Gastrocnemius medialis (tissue), 4 donors: ENCODE measurements around the gene FPR1.

ENCODE experiments used
- CTCF ChIP-seq, 5 experiments: fragments of 450-650 bp in 3 of 5; fragments of 200-600 bp in 2 of 5; sonication (generic) in 2 of 5; IDR thresholded peaks in 4 of 5; conservative IDR thresholded peaks in 1 of 5; 1 replicate in 4 of 5; 2 replicates in 1 of 5; pipeline ENCODE4 v1.5.1; 2016 to 2019; ENCODE audit warnings: antibody characterized with exemption in 5 of 5, mild to moderate bottlenecking in 3 of 5, moderate library complexity in 3 of 5
- POLR2A ChIP-seq, 2 donors: fragments of 450-650 bp; IDR thresholded peaks; one replicate each; pipeline ENCODE4 v1.6.1; 2017; ENCODE audit warnings: antibody characterized with exemption in 2 of 2, mild to moderate bottlenecking in 2 of 2, moderate library complexity in 2 of 2

GRCh38 chr19:51710163-51710562 lies 41.5 kb downstream of the FPR1 start:
- TF ChIP-seq CTCF (IDR thresholded peaks at IDR 0.05 in 4 of 5, conservative IDR thresholded peaks at IDR 0.05 in 1 of 5) (no peak), POLR2A (IDR thresholded peaks at IDR 0.05) (no peak)
